MM.1S (cell line): ENCODE data around the gene PHF3.
A peak's percentile ranks its signal among the peaks of the same experiment; 100 is the strongest.

Experiments
- DNase-seq: peaks from one replicate; pipeline ENCODE4 v3.0.0-alpha.2; 2015
- H2AFZ ChIP-seq: fragments of 300-600 bp; sonication (generic); 2 replicates; pipeline ENCODE4 v1.6.0; 2016; ENCODE audit warnings: antibody characterized with exemption, low read length
- H3F3A ChIP-seq: fragments of 300-600 bp; sonication (generic); 2 replicates; pipeline ENCODE4 v1.6.1; 2016; ENCODE audit warnings: mild to moderate bottlenecking, antibody characterized with exemption, low read length, moderate library complexity, mixed read lengths; ENCODE audit not compliant: insufficient read depth
- H3K27ac ChIP-seq: fragments of 300-600 bp; sonication (generic); 2 replicates; pipeline ENCODE4 v1.5.1; 2016; ENCODE audit warnings: mild to moderate bottlenecking, low read length
- H3K27me3 ChIP-seq: fragments of 300-600 bp; sonication (generic); replicated peaks from 2 replicates; pipeline ENCODE4 v1.6.0; 2016; ENCODE audit warnings: low read length; ENCODE audit not compliant: insufficient read depth
- H3K36me3 ChIP-seq: fragments of 300-600 bp; sonication (generic); replicated peaks from 2 replicates; pipeline ENCODE4 v1.6.1; 2016; ENCODE audit warnings: mild to moderate bottlenecking, low read length, mixed read lengths; ENCODE audit not compliant: insufficient read depth
- H3K4me1 ChIP-seq: fragments of 300-600 bp; sonication (generic); 2 replicates; pipeline ENCODE4 v1.6.1; 2016; ENCODE audit warnings: low read length, mixed read lengths
- H3K4me2 ChIP-seq: fragments of 300-600 bp; sonication (generic); 2 replicates; pipeline ENCODE4 v1.6.0; 2016; ENCODE audit warnings: low read depth, low read length
- H3K4me3 ChIP-seq: fragments of 300-600 bp; sonication (generic); 2 replicates; pipeline ENCODE4 v1.5.1; 2016; ENCODE audit warnings: low read length, mixed read lengths
- H3K79me2 ChIP-seq: fragments of 300-600 bp; sonication (generic); 2 replicates; pipeline ENCODE4 v1.6.1; 2016; ENCODE audit warnings: mixed run types, low read length, mixed read lengths
- H3K9ac ChIP-seq: fragments of 300-600 bp; sonication (generic); 2 replicates; pipeline ENCODE4 v1.6.1; 2016; ENCODE audit warnings: low read length, mixed read lengths
- H3K9me2 ChIP-seq: fragments of 300-600 bp; sonication (generic); replicated peaks from 2 replicates; pipeline ENCODE4 v1.6.1; 2016; ENCODE audit warnings: mild to moderate bottlenecking, low read length, mixed read lengths; ENCODE audit not compliant: insufficient read depth
- H3K9me3 ChIP-seq: fragments of 300-600 bp; sonication (generic); replicated peaks from 2 replicates; pipeline ENCODE4 v1.6.1; 2016; ENCODE audit warnings: mild to moderate bottlenecking, low read length, mixed read lengths; ENCODE audit not compliant: insufficient read depth
- H4K20me1 ChIP-seq: fragments of 300-600 bp; sonication (generic); 2 replicates; pipeline ENCODE4 v1.6.1; 2016; ENCODE audit warnings: mild to moderate bottlenecking, low read length, moderate library complexity, mixed read lengths; ENCODE audit not compliant: insufficient read depth
- EZH2 ChIP-seq: fragments of 300-600 bp; sonication (generic); optimal IDR thresholded peaks from 2 replicates; pipeline ENCODE3; 2017; ENCODE audit warnings: low read depth, mild to moderate bottlenecking, antibody characterized with exemption, low read length, mixed read lengths
- EZH2phosphoT487 ChIP-seq: fragments of 300-600 bp; sonication (generic); IDR thresholded peaks from 2 replicates; pipeline ENCODE4 v1.6.1; 2018; ENCODE audit warnings: antibody characterized with exemption, low read length
- TF ChIP-seq, protein P1 (sequence below): fragments of 300-600 bp; sonication (generic); IDR thresholded peaks from 2 replicates; pipeline ENCODE4 v1.5.1; 2016; ENCODE audit warnings: antibody characterized with exemption, low read length, mixed read lengths

PHF3 gene

DNA sequence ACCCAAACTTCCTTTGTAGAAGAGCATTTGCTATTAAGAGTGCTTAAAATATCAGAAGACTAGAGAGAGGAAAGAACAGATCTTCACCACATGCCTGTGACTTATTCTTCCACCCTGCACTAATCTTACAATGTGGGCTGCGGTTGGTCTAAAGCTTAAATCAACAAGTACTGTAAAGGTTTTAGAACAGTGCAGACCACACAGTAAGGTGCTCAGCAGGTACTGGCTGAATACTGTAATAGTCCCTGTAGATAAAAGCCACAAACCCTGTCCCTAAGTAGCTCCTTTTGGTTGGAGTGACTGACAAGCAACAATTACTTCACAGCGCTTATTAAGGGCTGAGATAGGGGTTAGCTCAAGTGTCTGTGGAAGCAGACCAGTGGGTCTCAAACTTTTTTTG lies 972 bp upstream of the PHF3 start:
- H3K4me3 ChIP-seq = no peak overlapping the region
- H4K20me1 ChIP-seq = peaks cover 14% of the 10 kb centered on the region
- no peak for DNase-seq
- H3K9ac ChIP-seq = no peak overlapping the region
- H3K27ac ChIP-seq = no peak overlapping the region
- no peaks in the 10 kb centered on the region for H3K9me2 ChIP-seq
- H3K36me3 ChIP-seq = no peaks in the 10 kb centered on the region
- no peaks in the 10 kb centered on the region for H3K27me3 ChIP-seq
- H3K9me3 ChIP-seq = no peaks in the 10 kb centered on the region
- H3F3A ChIP-seq = no peaks in the 10 kb centered on the region
- peak overlapping the region; percentile 96; the same call in 1 of the 2 replicates for H3K4me2 ChIP-seq
- TF ChIP-seq, protein P1, sequence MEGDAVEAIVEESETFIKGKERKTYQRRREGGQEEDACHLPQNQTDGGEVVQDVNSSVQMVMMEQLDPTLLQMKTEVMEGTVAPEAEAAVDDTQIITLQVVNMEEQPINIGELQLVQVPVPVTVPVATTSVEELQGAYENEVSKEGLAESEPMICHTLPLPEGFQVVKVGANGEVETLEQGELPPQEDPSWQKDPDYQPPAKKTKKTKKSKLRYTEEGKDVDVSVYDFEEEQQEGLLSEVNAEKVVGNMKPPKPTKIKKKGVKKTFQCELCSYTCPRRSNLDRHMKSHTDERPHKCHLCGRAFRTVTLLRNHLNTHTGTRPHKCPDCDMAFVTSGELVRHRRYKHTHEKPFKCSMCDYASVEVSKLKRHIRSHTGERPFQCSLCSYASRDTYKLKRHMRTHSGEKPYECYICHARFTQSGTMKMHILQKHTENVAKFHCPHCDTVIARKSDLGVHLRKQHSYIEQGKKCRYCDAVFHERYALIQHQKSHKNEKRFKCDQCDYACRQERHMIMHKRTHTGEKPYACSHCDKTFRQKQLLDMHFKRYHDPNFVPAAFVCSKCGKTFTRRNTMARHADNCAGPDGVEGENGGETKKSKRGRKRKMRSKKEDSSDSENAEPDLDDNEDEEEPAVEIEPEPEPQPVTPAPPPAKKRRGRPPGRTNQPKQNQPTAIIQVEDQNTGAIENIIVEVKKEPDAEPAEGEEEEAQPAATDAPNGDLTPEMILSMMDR = no peak
- TF ChIP-seq EZH2 (no peak), EZH2phosphoT487 (no peak)
- H2AFZ ChIP-seq = peak overlapping the region; percentile 80; the same call in 1 of the 2 replicates
- peaks cover 40% of the 10 kb centered on the region for H3K79me2 ChIP-seq
- peaks cover 6% of the 10 kb centered on the region; the same call in 1 of the 2 replicates for H3K4me1 ChIP-seq

DNA sequence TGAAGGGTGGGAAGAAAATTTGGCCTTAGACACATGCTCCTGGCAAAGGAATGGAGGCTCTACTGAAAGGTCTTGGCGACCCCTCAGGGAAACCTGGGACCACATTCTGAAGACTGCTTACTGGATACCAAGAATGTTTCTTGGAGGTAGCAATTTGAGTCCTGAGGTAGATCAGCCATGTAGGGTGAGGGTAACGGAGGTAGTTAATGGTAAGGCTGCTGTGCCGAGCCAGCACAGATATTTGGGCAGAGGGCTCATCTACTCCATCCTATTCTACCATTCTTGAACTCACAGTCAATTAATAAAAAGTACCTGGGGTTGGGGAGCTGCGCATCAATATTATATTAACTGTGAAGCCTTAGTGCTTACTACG lies 401 bp upstream of the PHF3 start:
- peak overlapping the region; percentile 6; the same call in 1 of the 2 replicates for H3K27ac ChIP-seq
- H3K9me3 ChIP-seq = no peaks in the 10 kb centered on the region
- no peak for TF ChIP-seq EZH2phosphoT487
- TF ChIP-seq, protein P1 = no peak
- no peak for TF ChIP-seq EZH2
- H3F3A ChIP-seq = no peaks in the 10 kb centered on the region
- H3K4me3 ChIP-seq = peak overlapping the region; percentile 88
- H3K79me2 ChIP-seq = peaks cover 46% of the 10 kb centered on the region
- no peaks in the 10 kb centered on the region for H3K9me2 ChIP-seq
- peak overlapping the region; percentile 19; the same call in 1 of the 2 replicates for H3K9ac ChIP-seq
- no peaks in the 10 kb centered on the region for H3K36me3 ChIP-seq
- H3K4me1 ChIP-seq = peaks cover 6% of the 10 kb centered on the region; the same call in 1 of the 2 replicates
- H3K4me2 ChIP-seq = peak overlapping the region; percentile 96
- no peaks in the 10 kb centered on the region for H3K27me3 ChIP-seq
- DNase-seq = no peak
- H2AFZ ChIP-seq = peak overlapping the region; percentile 80
- H4K20me1 ChIP-seq = peaks cover 20% of the 10 kb centered on the region

DNA sequence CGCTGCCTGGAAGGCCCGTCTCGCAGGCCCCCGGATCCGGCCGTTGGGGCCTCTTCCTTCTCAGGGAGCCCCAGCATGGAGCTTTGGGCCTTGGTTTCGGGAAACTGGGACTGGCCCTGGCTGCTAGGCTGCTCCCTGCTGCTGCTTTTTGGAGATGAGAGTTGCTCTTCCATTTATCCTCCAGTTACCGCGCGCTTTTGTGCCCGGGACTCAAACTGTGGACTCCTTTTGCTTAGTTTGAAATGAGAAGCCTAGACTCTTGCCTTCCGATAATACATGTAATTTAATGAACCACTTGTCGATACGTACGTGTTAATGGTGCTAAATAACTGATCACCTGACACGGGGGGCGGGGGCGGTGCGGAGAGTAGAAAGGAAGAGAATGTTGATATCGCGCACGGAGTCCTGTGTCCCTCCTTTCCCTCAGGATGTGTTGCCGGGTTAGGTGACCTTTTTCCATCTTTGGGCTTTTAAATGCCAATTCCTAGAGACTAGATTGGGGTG lies 968 bp downstream of the PHF3 start:
- peaks cover 6% of the 10 kb centered on the region; the same call in 1 of the 2 replicates for H3K4me1 ChIP-seq
- peak; percentile 36 for DNase-seq
- peak overlapping the region; percentile 88 for H3K4me3 ChIP-seq

More for the DNA sequence above, 968 bp downstream of the PHF3 start:
- Histone ChIP-seq H3K9me3 (no peaks in the 10 kb centered on the region), H3K27ac (peak overlapping the region; percentile 82; the same call in 1 of the 2 replicates), H3K4me2 (peak overlapping the region; percentile 96), H4K20me1 (peaks cover 31% of the 10 kb centered on the region), H3K36me3 (no peaks in the 10 kb centered on the region), H3F3A (no peaks in the 10 kb centered on the region), H3K79me2 (peaks cover 59% of the 10 kb centered on the region), H3K9me2 (no peaks in the 10 kb centered on the region), H3K27me3 (no peaks in the 10 kb centered on the region), H2AFZ (peak overlapping the region; percentile 61; the same call in 1 of the 2 replicates), H3K9ac (peak overlapping the region; percentile 90)
- TF ChIP-seq, protein P1 = no peak
- TF ChIP-seq EZH2phosphoT487 = no peak
- TF ChIP-seq EZH2 = no peak
